GM10847 (cell line): ENCODE results near the gene ACSS1.

ENCODE experiments used
- POLR2A ChIP-seq: IDR thresholded peaks from 2 replicates; pipeline ENCODE4 v1.6.1; 2011; ENCODE audit not compliant: insufficient read length; ENCODE audit errors: extremely low read depth

Gene ACSS1

GRCh38 chr20:25046181-25046641 lies 11.7 kb downstream of the ACSS1 start:
- TF ChIP-seq POLR2A = no peak

- no peak for TF ChIP-seq POLR2A
Observed at GRCh38 chr20:25045343-25045712, 12.6 kb downstream of the ACSS1 start.

- no peak for TF ChIP-seq POLR2A
Observed at GRCh38 chr20:25044660-25045342, 13.1 kb downstream of the ACSS1 start.

DNA sequence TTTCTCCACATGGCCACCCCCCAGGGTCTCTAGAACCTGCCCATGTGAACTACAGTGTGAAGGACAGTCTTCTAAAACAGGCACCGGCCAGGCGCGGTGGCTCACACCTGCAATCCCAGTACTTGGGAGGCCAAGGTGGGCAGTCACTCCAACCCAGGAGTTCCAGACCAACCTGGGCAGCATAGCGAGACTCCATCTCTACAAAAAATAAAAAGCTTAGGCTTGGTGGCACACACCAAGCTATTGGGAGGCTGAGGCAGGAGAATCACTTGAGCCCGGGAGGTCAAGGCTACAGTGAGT lies 13.7 kb downstream of the ACSS1 start:
- TF ChIP-seq POLR2A = no peak

DNA sequence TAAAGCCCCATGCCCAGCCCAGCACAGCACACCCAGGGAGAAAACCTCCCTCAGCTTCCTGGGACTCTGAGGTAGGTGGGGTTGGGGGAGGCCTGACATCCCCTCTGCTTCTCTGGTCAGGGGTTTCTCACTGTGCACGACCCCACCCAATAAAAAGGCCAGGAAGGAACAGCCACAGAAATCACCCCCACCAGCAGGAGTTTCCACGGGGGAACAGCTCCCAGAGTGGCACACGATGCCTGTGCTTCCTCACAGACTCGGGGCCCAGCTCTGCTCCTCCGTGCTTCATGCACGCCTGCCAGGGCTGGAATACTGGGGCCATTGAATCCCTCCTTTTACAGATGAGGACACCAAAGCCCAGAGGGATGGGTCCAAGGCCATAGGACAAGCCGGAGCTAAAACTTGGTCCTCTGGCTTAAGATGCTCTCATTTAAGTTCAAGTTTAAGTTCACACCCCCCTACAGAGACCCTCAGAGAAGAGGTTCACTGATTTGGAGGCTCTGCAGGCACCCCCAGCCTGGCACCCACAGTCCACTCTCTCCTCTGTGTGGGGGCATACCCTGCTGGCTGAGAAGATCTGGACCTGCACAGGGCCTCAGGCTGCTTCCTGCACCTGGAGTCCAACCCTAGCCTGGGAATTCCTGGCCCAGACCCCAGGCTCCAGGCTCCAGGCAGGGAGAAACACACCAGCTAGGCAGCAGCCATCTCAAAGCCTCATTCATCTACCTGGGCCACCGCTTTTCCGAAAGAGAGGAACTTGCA lies 14.3 kb downstream of the ACSS1 start:
- no peak for TF ChIP-seq POLR2A

GRCh38 chr20:25042531-25043498 lies 15.1 kb downstream of the ACSS1 start:
- no peak for TF ChIP-seq POLR2A

DNA sequence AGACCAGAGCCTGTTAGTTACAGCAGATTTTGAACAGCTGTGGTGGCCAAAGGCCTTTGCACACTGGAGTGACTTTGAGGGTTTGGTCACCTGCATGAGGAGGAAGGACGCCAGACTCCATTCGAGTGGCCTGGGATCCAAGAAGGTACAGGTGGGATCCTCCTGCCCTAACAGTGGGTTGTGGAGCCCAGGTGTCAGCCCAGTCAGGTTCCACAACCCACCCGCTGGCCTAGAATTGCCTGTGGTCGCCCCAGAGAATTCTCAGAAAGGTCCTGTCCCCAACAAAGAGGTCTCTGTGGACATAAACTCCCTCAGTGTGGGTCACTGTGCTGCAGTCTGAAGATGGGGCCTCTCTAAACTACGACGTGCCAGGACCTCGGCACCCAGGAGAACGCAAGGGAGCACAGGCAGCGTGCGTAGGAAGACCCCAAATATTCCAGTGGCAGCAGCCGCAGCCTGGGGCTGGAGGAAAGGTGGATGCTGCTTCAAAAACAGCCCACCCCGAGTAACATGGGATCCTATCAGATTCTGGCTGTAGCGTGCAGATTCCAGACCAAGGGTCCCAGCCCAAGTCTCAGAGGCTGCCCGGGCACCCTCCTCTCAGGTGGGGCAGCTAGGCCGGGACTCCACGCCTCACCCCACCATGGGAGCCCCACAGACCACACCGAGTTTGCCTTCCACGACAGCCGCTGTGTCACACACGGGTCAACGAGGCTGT lies 16.0 kb downstream of the ACSS1 start:
- TF ChIP-seq POLR2A = no peak

DNA sequence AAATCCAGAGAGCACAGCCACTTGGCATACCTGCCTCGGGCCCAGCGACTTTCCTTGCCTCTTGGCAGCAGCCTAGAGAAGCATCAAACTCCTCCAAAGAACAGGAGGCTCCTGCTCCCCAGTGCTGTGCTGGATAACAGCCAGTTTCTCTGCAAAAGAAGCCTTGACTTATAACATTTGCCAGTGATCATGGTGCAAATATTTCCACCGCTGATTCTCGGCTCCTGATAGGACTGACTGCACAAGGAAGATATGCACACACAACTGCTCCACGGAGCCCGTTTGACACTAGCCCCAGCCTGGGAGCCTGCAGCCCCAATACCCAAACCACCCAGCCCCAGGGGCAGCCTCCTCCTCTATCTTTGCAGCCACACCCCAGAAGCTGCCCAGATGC lies 17.5 kb downstream of the ACSS1 start:
- no peak for TF ChIP-seq POLR2A

DNA sequence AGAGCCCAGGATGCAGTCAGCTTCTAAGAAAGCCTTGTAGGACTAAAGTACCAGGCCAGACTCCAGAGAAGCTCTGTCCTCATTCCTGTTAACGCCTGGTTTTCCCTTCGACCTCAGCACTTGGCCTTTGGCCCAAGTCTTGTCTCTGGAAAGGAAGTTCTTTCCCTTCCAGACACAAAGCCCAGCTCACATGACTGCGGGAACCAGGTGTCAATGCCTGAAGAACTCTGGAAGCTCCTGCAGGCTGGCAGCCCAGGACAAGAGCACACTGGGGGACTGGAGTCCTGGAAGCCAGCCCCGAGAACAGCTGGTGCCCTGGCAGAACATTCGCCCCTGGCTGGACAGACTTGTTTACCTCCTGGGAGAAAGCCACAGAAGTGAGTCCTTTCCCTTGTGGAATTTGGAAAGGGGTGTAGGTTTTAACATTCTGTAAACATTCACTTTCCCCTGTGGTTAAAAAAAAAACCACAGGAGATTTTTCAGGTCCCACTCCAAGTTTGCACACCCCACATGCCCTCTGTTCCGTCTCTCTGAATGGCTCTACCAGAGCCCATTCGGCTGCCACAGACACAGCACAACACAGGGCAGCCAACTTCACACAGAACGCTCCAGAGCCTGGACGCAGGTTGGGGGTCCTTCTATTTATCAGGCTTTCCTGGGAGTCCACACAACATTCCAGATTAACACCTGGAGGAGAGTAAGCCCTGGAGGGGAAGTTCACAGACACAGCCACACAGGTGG lies 18.1 kb downstream of the ACSS1 start:
- TF ChIP-seq POLR2A = no peak

GRCh38 chr20:25038591-25039015 lies 19.3 kb downstream of the ACSS1 start:
- no peak for TF ChIP-seq POLR2A

DNA sequence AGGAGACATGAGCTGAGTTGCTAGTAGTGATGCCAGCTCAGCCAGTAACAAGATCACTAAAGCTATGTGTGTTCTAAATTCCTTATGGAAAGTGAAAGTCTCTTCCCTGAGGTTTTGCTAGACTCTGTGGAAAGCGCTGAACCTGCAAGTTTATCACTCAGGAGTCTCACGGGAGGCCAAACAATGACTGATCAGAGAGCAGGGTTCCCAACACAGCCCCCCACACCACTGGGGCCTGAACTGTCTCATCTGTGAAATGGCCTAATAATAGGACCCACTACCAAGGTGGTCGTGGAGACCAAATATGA lies 19.9 kb downstream of the ACSS1 start:
- no peak for TF ChIP-seq POLR2A

DNA sequence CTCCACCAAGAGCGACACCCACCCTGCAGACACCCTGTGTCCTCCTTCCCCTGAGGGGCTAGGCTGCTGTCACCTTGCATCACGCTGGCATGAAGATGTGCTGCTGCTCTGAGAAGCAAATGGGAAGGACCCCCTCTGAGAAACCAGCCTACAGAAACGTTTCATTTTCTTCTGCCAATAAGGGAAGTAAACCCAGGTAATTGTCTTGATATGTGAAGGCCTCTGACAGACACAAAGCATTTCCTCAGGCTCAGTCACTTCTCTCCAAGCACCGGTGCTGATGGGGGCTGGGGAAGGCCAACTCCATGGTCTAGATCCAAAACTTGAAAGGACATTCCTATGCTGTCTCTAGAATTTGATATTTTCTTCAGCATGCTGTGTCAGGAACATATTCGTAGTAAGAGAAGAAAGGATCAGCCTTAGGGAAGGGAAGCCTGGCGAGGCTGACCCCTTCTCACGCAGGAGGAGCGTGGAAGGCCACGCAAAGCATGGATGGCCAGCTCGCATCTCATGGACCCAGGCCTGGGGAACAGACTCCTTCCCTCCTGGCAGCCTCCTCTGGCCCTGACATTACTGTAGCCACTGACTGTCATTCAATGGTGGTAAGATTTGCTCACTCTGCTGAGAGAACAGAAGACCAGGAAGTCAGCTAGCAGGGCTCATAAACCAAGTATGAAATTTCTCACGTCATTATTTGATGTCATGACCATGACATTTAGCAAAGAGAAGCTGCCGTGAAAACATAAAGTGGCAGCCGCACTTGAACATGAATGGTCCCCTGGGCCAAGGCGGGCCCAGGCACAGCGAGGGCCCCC lies 20.4 kb downstream of the ACSS1 start:
- no peak for TF ChIP-seq POLR2A

- TF ChIP-seq POLR2A = no peak
Observed at GRCh38 chr20:25036331-25036936, 21.5 kb downstream of the ACSS1 start.
